HL-60/S4 (cell line): Measurements from ENCODE around the gene SLC39A10.

Experiments
- in situ Hi-C: fragments of 300-500 bp; cut with MboI; formaldehyde crosslinking; loops from 2 replicates; pipeline ENCODE4 v1.14.3; 2022; ENCODE audit warnings: low sequenced_read_pairs

SLC39A10 gene

DNA sequence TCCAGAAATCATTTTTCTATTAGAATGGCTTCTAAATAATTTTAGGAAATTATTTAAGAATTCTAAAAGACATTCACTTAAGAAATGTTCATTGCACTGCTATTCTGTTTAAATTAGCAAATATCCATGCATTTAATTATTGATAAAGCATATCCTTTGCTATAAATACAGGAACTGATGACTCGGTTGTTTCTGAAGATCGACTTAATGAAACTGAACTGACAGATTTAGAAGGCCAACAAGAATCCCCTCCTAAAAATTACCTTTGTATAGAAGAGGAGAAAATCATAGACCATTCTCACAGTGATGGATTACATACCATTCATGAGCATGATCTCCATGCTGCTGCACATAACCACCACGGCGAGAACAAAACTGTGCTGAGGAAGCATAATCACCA is 59.4 kb downstream of the SLC39A10 start:
- in situ Hi-C loops: no loop called here

DNA sequence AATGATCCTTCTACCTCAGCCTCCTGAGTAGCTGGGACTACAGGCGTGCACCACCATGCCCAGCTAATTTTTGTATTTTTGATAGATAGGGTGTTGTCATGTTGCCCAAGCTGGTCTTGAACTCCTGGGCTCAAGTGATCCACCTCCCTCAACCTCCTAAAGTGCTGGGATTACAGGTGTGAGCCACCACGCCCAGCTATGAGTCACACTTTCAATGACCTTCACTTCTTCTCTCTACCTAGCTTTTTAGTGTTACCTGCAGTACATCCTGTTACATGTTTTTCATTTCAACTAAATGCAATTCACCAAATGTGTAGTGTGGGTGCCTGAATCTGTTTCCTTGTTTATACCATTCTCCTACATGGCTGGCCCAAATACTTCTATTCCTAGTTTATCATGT is 64.0 kb downstream of the SLC39A10 start:
- in situ Hi-C loops: no loop called here

DNA sequence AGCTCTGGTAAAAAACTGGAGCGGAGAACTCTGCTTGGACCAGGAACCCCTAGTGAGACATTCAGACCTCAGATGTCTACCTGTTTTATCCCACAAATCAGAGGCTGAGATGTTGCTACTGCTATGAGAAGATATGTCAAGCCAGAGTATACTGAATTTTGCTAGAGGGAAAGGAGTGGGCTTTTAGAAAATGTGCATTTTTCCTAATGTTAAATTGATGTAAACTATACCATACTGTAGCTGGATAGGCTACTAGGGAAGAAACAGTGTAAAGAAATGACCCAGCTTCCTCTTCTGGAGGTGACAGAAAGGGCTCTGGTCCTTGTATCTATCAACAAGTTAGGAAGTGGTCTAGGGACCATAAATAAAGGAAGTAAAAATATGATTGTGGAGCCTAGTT is 65.0 kb downstream of the SLC39A10 start:
- in situ Hi-C loops: no loop called here

DNA sequence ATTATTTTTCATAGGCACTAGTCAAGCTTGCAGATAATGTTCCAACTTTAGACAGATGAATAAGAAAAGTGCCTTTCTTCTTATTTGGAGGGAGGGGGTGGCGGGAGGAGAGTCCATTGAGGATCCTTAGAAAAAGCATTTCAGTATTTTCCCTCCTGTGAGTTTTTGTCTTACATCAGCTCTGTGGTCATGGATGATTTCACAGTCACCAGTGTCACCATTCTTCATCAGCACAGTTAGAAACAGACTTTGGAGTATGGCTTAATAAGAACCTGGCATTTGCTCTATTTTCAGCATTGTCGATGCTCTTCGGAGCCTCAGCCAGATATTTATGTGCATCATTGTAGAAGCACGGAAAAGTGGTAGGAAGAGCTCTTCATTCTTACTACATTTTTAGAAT is 70.1 kb downstream of the SLC39A10 start:
- in situ Hi-C loops: no loop called here

DNA sequence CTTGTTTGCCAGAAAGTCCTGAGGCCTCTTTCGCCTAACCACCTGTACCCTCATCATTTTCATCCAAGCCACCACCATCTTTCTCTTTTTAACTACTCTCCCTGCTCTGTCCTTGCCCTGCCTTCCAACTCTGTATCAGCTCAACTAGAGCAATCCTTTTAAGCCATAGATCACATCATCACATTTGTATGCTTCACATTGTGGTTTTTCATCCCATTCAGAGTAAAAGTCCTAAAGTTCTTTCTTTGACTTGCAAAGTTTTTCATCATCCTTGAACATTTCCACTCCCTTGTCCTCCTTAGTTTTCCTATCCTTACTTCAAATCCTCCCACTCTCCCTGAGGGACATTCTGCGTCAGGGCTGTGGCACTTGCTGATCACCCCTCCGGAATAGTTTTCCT is 73.9 kb downstream of the SLC39A10 start:
- in situ Hi-C loops: no loop called here

DNA sequence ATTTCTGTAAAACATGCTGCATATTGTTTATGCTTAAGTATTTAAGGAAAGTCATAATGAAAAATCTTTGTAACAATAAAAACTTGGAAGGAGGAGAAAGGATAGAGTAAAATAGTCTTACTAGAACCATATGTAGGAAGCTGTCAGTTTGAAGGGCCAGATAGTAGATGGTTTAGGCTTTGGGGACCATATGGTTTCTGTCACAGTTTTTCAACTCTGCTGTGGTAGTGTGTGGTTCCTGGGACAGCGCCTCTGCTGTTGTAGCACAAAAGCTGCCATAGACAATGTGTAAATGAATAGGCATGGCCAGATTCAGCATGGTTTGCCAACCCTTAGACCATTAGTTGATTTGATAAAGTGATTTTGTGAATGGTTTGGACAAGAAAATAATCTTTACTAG is 75.5 kb downstream of the SLC39A10 start:
- in situ Hi-C loops: no loop called here

DNA sequence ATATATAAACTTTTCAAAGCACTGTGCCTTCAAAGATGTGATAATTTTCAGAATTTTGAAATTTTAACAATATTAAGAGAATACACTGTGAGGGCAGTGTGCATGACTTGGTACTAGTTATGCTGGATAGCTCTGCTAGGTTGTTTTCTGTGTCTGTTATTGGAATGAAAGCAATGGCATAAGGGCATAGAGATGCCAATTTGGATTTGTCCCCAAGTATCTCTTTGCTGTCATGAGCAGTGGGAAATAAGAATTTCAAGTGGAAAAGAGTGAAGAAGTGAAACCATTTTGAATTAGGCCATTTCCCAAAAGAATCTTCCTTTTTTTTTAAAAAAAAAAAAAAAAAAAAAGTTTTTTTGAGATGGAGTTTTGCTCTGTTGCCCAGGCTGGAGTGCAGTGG is 76.8 kb downstream of the SLC39A10 start:
- in situ Hi-C loops: no loop called here

DNA sequence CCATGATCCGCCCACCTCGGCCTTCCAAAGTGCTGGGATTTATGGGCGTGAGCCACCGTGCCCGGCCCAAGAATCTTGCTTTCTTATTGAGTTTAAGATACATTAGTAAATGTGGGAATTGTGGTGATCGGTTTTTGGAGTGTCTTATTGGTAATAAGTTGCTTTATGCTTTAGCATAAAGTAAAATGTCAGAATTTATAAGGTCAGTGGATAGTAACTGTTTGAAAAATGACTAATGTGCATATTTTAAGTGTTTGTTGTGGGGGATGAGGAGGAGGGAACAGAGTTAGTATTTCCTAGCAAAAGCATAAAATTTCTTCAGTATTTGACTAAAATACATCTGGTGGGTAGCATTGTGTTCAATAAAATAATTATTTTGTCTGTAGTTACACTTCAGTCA is 77.4 kb downstream of the SLC39A10 start:
- in situ Hi-C loops: no loop called here

DNA sequence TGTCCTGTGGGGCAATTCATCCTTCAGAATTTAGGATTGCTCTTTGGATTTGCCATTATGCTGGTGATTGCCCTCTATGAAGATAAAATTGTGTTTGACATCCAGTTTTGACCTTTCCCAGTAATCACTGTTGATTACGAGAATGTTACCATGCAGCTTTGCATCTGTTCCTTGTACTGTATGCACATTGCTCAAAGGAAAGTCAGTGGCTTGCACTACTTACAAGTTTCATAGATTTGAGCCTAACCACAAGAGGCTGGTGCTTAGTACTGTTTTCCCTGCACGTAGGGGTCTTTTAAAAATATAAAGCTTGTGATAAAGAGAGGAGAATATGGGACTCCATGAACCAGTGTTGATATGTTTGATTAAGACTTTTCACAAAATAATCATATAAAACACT is 77.9 kb downstream of the SLC39A10 start:
- in situ Hi-C loops: no loop called here

DNA sequence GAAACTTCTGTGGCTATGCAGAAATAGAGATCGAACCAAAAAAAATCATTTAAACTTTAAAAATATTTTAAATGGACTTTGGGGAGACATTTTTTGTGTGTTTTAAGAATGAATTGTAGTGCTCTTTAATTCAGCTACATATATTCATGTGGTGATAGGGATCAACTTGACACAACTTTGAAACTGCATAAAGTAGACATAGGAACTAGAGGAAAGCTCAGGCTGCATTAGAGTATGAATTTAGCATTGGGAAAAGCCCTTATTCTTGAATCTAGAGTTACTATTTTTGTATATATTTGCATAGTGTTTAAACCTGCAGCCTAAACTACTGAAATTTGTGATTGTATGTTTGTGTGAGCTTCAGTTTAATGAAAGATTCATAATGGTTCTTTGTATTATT is 78.3 kb downstream of the SLC39A10 start:
- in situ Hi-C loops: no loop called here

DNA sequence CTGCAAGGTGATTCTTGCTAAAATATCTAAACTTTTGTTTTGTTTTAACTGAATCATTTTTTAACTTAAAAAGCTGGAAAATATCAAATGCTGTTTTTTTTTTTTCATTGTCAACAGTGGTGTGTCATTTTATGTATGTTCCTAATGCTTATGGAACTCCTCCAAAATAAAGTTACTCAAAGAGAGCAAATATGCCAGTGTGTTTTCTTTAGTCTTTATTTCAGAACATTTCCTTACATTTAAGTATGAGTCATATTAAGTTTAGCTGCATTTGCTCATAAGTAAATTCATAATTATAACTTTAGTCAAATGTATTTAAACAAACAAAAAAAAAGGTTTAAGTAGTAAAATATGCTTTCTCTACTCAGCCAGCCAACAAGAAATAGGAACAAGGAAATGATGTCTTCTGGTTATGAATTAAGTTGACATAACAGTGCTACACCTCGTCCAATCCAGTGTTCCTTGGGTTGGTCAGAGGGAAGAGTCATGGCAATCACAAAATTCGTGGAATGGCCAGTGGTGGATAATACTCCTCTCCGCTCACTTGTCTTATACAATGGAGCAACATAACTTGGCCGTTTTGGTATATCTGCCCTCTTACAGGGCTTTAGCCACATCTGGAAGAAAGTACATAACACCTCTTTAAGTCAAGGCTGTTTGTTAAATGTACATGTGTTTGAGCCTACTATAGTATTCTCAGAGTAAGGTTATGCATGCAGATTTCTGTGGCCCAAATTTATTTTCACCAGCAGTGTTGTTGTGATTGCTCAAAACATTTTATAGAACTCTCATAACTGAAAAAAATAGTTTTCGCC is 80.7 kb downstream of the SLC39A10 start:
- in situ Hi-C loops: no loop called here

DNA sequence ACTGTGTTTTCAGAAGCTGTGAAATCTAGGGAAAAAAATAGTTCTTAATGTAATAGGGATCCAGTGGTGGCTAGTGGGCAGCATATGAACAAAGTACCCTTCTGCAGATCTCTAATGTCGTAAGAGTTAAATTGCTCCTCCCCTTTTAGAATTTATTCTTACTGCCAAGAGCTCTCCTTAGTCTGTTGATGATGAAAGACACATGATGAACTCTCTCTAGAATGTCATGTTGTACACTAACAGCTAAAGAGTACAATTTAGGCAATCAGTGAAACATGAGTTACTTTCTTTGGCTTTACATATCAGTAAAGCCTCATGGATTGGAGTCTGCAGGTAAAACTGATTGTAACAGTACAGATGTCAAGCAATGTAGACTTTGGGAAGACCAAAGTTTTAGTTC is 84.2 kb downstream of the SLC39A10 start:
- in situ Hi-C loops: no loop called here

DNA sequence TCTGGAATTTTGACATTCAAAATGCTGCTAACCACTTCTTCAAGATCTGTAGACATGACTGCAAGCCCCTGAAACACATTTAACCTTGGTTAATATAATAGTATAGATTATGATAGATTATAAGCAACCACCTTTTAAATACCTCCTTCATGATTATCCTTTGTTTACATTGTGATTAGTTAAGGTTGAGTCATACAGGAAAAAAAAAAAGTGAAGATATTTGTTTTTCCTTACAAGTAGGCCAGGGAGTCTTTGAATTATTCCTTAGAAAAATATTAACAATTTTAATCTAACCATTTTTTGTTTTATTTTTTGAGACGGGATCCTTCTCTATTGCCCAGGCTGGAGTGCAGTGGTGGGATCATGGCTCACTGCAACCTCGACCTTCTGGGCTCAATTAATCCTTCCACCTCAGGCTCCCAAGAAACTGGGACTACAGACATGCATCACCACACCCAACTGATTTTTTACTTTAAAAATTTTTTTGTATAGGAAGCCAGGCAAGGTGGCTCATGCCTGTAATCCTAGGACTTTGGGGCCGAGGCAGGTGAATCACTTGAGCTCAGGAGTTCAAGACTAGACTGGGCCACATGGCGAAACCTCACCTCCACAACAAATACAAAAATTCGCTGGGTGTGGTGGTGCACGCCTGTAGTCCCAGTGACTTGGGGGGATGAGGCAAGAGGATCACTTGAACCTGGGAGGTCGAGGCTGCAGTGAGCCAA is 99.4 kb downstream of the SLC39A10 start:
- in situ Hi-C loops: no loop called here

DNA sequence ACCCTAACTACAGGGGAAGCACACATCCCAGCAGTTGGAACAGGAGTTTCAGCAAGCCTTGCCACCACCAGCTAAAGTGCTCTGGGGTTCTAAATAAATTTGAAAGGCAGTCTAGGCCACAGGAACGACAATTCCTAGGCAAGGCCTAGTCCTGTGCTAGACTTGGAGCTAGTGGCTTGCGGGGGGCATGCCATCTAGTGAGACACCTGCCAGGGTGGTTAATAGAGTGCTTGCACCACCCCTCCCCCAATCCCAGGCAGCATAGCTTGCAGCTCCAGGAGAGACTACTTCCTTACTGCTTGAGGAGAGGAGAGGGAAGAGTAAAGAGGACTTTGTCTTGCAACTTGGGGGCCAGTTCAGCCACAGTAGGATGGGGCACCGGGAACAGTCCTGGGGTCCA is 101.8 kb downstream of the SLC39A10 start:
- in situ Hi-C loops: no loop called here

DNA sequence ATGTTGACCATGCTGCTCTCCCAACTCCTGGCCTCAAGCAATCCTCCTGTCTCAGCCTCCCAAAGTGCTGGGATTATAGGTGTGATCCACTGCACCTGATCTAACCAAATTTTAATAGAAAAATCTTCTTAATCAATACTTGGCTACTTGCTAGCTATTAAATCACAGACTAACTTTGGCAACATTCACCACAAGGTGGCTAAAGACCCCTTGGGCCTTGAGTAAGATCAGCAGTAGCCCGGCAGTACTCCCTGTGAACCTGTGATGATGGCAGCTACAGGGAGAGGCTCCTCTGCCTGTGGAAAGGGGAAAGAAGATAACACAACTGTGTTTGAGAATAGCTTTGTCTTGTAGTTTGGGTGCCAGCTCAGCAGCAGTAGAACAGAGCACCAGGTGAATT is 102.9 kb downstream of the SLC39A10 start:
- in situ Hi-C loops: no loop called here

DNA sequence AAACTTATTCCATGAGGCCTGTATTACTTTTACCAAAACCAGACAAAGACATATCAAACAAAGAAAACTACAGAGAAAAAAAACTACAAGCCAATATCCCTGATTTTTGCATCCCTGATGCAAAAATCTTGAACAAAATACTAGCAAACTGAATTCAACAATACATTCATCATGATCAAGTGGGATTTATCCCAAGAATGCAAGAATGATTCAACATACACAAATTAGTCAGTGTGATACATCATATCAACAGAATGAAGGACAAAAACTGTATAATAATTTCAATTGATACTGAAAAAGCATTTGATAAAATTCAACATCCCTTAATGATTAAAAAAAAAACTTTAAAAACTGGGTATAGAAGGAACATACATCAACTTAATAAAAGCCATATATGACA is 106.8 kb downstream of the SLC39A10 start:
- in situ Hi-C loops: no loop called here

DNA sequence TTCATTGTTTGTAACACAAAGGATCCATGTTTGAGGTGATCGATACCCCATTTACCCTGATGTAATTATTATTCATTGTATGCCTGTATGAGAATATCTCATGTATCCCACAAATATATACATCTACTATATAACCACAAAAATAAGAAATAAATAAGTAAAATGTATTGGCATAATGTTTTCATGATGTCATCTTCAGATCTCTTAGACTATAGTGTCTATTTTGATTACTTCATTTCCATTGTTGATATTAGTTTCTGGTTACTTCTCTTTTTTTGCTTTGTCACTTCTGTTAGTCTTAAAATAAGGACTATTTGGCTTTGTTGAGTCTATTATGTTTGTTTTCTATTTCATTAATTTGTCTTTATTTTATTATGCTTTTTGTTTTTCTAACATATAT is 109.7 kb downstream of the SLC39A10 start:
- in situ Hi-C loops: no loop called here

DNA sequence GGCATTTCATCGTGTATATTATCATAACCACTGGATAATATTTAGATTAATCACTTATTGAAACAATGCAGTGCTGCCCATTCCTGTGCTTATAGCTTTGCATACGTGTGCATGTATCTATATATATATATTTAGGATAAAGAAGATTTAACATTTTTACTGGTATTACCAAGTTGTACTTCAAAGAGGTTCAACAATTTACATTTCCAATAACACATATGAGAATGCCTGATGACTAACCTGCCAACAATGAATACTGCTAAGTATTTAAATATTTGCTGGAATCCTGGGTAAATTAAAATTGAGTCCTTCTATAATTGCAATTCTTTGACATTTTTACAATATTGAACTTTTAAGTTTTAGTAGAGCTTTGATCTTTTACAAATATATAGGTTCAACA is 111.4 kb downstream of the SLC39A10 start:
- in situ Hi-C loops: no loop called here

DNA sequence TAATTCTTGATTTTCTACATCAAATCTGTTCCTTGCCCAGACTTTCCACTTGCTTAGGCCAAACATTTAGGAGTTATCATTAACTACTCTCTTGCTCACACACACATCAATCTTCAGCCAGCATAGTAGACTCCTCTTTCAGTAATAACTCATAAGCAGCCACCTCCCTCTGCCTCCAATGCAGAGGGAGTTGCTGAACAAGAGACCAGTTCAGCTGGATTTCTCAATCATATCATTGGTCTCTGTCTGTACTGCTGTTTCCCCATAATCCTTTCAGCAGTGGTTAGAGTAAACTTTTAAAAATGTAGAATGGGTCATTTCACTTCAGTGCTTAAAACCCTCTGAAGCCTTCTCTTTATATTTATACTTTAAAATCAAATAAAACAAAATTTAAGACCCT is 112.9 kb downstream of the SLC39A10 start:
- in situ Hi-C loops: no loop called here

DNA sequence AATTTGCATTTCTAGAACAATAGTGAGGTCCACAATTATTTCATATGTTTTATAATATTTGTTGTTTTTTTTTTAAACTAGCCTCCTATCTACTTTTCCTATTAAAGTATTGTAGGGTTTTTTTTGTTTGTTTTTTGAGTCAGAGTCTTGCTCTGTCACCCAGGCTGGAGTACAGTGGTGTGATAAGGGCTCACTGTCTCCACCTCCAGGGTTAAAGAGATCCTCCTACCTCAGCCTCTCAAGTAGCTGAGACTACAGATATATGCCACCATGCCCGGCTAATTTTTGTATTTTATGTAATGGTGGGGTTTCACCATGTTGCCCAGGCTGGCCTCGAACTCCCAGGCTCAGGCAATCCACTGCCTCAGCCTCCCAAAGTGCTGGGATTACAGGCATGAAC is 122.5 kb downstream of the SLC39A10 start:
- in situ Hi-C loops: no loop called here

DNA sequence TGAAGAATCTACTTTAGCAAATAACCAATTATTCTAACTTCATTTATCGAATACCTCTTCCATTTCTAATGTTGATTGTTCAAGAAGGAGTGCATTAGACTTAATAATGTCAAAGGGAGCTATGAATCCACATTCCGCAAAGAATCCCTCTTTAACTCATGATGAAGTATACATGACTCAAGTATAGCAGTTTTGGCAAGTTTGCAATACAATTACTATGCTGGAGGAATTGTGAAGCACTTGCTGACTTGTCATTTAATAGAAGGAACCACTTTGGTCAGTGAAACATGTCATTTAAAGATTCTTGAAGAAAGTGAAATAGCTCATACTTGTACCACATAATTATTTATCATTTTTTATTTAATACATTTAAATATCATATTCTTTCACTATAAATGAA is 125.1 kb downstream of the SLC39A10 start:
- in situ Hi-C loops: no loop called here
